ENCODE results near the gene EXD3. TPM values are rescaled to one million over a fixed set of nuclear protein-coding genes. Genes with fewer than 3 reads are reported as not detected.
A peak's percentile ranks its signal among the peaks of the same experiment; 100 is the strongest.

EXD3 gene
- polyA plus RNA-seq, 1 experiment, result 4.0 TPM

DNA sequence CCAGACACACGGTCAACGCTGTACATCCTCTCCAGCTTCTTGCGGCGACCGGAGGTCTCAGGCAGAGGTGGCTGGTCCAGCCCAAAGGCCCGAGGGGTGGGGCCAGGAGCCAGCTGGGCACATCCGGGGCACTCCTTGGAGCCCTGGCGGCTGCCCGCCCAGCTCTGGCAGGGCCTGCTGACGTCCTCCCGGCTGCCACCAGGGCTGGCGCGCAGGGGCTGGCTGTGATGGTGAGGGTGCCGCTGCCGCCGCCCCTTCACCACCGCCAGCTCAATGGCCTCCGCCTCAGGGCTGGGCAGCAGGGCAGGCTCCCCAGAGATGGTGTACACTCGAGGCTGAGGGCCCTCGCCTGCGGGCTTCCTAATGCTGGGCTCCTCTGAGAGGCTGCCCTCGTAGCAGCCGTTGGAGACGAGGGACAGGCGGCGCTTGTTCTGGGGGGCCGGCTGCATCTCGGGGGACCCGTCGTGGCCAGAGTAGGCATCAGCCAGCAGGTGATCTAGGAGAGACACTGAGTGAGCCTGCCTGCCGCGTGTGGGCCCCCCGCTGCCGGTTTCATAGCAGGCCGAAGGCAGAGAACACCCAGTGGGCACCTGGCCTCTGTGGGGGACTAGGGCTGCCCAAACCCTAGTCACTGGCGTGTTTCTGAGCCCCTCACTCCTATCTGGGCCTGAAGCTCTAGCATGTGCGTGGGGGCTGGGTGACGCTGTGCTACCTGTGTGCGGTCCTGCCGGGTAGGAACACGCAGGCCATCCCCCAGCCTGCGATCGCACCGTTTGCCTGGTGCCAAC is 34.6 kb upstream of the EXD3 start:
- CTCF ChIA-PET, result no interaction called here
- POLR2A ChIA-PET, result no interaction called here
- no peak for DNase-seq (ENCODE audit: low read depth, low spot score)
- Histone ChIP-seq H3K27ac (ENCODE audit: low read depth, low read length) (no peak overlapping the region), H3K4me3 (ENCODE audit: low read depth, low read length) (peak overlapping the region; percentile 69), H3K27me3 (ENCODE audit: control insufficient read depth, insufficient read depth, low read length) (peaks cover 4% of the 10 kb centered on the region), H3K9me3 (ENCODE audit: control insufficient read depth, insufficient read depth, low read length) (peaks cover 3% of the 10 kb centered on the region; the same call in 1 of the 2 replicates)
- TF ChIP-seq, protein P1, sequence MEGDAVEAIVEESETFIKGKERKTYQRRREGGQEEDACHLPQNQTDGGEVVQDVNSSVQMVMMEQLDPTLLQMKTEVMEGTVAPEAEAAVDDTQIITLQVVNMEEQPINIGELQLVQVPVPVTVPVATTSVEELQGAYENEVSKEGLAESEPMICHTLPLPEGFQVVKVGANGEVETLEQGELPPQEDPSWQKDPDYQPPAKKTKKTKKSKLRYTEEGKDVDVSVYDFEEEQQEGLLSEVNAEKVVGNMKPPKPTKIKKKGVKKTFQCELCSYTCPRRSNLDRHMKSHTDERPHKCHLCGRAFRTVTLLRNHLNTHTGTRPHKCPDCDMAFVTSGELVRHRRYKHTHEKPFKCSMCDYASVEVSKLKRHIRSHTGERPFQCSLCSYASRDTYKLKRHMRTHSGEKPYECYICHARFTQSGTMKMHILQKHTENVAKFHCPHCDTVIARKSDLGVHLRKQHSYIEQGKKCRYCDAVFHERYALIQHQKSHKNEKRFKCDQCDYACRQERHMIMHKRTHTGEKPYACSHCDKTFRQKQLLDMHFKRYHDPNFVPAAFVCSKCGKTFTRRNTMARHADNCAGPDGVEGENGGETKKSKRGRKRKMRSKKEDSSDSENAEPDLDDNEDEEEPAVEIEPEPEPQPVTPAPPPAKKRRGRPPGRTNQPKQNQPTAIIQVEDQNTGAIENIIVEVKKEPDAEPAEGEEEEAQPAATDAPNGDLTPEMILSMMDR (IDR thresholded peaks at IDR 0.05; ENCODE audit: low read depth, low read length), result no peak

DNA sequence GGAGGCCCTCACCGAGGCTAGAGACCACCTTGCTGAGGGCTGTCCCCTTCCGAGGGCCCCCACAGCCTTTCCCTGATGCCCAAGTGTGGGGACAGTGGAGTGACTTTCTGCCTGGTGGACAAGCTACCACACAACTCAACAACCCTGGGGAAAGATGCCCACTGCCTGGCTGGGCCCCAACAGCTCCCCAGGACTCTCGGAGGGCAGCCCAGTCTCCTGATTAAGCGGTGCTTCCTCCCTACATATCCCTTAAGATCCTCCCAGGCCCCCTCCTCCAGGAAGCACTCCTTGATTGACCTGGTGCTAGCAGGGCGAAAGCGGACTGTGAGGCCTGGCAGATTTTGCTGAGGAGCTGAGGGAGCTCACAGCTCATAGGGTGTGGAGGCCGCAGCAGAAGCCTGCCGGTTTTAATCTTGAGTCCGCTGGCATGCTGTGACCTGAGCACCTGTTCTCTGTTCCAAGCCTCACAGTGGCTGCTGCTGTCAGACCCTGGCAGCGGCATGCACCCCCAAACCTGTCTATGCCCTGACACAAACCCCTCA is 34.0 kb upstream of the EXD3 start:
- CTCF ChIA-PET, result interaction anchor here (0.6 kb wide), 1 partner anchor 9 kb away, joined by 3 read pairs; no protein-coding TSS in a partner anchor

DNA sequence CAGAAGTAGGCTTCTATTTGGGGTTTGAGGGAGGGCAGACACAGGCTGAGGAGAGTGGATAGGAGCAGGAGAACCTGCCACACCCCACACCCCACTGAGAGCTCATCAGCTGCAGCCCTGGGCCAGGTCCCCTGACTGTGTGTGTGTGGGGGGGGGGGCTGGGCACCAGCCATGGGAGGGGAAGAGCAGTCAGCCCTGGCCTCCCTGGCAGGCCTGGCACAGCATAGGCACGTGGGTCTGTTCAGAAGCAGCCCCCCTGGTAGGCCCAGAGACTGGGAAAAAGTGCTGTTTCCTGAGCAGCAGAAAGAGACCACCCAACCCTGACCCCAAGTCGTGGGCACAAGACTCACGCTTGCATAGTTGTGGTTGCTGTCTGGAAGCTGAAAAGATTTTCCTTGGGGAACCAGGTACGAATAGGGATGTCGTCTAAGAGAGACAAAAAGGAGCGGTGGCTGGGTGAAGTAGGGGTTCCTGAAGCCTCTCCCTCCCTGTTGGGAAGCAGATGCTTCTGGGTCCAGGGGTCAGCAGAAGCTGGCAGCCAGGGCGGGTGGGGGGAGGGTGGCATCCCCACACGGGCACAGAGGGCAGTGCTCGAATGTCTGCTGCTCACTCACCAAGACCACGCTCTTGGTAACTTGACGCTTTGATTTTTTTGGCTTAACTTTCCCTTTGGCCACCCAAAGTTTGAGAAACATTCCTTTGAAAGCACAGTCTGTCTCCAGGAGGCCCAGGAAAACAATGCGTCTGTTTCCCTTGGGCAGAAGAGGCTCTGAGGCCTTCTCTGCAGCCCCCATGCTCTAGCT is 33.3 kb upstream of the EXD3 start:
- Histone ChIP-seq H3K9me3 (ENCODE audit: control insufficient read depth, insufficient read depth, low read length) (no peaks in the 10 kb centered on the region; the same call in 1 of the 2 replicates), H3K4me3 (ENCODE audit: low read depth, low read length) (no peak overlapping the region), H3K27ac (ENCODE audit: low read depth, low read length) (peak overlapping the region; percentile 31), H3K27me3 (ENCODE audit: control insufficient read depth, insufficient read depth, low read length) (no peaks in the 10 kb centered on the region)
- no peak for DNase-seq (ENCODE audit: low read depth, low spot score)
- ChIA-PET CTCF (interaction anchor here (0.6 kb wide), 1 partner anchor 8 kb away, joined by 3 read pairs; no protein-coding TSS in a partner anchor), POLR2A (interaction anchor here (0.7 kb wide), 1 partner anchor 158 kb away, joined by 7 read pairs; no protein-coding TSS in a partner anchor)
- TF ChIP-seq, protein P1 (IDR thresholded peaks at IDR 0.05; ENCODE audit: low read depth, low read length), result no peak

More for the DNA sequence above, 34.0 kb upstream of the EXD3 start:
- Histone ChIP-seq H3K27me3 (ENCODE audit: control insufficient read depth, insufficient read depth, low read length) (no peaks in the 10 kb centered on the region), H3K9me3 (ENCODE audit: control insufficient read depth, insufficient read depth, low read length) (peaks cover 3% of the 10 kb centered on the region; the same call in 1 of the 2 replicates), H3K27ac (ENCODE audit: low read depth, low read length) (peak overlapping the region; percentile 31), H3K4me3 (ENCODE audit: low read depth, low read length) (no peak overlapping the region)
- TF ChIP-seq, protein P1 (IDR thresholded peaks at IDR 0.05; ENCODE audit: low read depth, low read length), result no peak
- POLR2A ChIA-PET, result no interaction called here
- no peak for DNase-seq (ENCODE audit: low read depth, low spot score)

DNA sequence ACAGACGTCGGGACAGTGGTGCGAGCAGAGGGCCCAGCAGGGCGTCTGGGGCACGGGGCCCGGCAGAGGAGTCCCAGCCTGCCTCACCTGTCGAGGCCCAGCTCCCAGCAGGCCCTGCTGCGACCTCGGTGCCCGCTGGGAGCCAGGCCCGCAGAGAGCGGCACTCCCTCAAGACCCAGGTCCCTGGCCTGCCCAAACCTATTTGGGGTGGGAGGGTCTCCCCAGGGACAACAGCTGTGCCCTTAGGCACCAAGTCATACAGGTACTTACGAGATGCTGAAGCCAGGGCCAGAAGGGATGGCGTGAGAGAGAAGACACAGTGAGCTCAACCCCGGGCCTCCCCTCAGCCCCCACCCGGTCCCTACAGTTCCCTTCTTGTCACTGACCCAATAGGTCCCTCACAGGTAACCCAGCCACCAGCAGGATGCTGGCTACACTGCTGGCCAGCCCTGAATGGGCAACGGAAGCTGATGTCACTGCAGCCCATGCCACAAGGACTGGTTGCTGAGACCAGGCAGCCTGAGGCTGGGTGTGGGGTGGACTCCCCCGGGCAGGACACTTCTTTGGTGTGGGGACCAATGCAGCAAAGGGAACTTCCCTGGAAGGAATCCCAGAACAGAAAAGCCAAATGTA is 32.5 kb upstream of the EXD3 start:
- Histone ChIP-seq H3K27ac (ENCODE audit: low read depth, low read length) (no peak overlapping the region), H3K9me3 (ENCODE audit: control insufficient read depth, insufficient read depth, low read length) (no peaks in the 10 kb centered on the region; the same call in 1 of the 2 replicates), H3K27me3 (ENCODE audit: control insufficient read depth, insufficient read depth, low read length) (no peaks in the 10 kb centered on the region), H3K4me3 (ENCODE audit: low read depth, low read length) (no peak overlapping the region)
- DNase-seq (ENCODE audit: low read depth, low spot score), result no peak
- TF ChIP-seq, protein P1 (IDR thresholded peaks at IDR 0.05; ENCODE audit: low read depth, low read length), result no peak
- ChIA-PET POLR2A (interaction anchor here (0.6 kb wide), 1 partner anchor 23 kb away, joined by 7 read pairs; no protein-coding TSS in a partner anchor), CTCF (no interaction called here)
